Bronchus fibroblast of lung (primary cell): Measurements from ENCODE around the gene RXFP4. TPM values are rescaled to one million over a fixed set of nuclear protein-coding genes. Genes with fewer than 3 reads are reported as not detected.

Source experiments
- total RNA-seq: library from RNA; depleted of rRNA; stranded (reverse); fragments of >200 nt; gene quantifications from 2 replicates; pipeline ENCODE4 v1.2.3, GENCODE V29; 2015

Gene RXFP4, protein sequence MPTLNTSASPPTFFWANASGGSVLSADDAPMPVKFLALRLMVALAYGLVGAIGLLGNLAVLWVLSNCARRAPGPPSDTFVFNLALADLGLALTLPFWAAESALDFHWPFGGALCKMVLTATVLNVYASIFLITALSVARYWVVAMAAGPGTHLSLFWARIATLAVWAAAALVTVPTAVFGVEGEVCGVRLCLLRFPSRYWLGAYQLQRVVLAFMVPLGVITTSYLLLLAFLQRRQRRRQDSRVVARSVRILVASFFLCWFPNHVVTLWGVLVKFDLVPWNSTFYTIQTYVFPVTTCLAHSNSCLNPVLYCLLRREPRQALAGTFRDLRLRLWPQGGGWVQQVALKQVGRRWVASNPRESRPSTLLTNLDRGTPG
- not detected in 2 replicates for total RNA-seq

DNA sequence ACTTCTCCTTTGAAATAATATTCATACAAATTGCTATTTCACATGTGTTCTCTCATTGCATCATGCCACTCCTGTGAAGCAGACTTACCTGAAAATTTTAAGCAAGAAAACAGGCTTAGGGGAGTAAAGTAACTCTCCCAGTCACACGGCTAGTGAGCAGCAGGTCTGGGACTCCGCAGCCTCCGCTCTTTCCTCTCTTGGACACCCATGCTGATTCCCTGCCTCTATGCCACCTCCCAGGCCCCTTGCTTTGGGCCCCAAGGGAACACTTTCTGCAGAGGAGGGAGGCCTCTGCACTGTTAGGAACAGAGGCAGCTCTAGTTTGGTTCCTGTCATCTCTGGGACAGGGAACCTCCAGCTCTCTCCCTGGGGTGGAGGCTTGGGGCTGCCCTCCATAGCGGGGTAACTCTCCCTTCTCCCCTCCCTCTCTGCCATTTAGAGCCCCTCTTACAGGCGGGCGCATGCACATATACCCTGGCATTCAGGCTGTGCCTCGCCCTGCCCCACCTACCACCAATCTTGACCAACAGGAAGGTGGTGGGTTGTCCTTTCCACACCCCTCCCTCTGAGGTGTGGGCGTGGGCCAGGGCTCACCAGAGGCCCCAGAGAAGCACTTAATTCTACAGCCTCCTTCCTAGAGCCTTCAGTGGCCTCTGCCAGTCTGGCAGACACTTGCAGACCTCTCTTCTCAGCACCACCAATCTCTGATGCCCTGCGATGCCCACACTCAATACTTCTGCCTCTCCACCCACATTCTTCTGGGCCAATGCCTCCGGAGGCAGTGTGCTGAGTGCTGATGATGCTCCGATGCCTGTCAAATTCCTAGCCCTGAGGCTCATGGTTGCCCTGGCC, at the start of gene RXFP4:
Gene RXFP4 (plus strand): TSS at position 646 of the 852 bp plus-strand sequence. CDS start 72 bp downstream, at position 718.

DNA sequence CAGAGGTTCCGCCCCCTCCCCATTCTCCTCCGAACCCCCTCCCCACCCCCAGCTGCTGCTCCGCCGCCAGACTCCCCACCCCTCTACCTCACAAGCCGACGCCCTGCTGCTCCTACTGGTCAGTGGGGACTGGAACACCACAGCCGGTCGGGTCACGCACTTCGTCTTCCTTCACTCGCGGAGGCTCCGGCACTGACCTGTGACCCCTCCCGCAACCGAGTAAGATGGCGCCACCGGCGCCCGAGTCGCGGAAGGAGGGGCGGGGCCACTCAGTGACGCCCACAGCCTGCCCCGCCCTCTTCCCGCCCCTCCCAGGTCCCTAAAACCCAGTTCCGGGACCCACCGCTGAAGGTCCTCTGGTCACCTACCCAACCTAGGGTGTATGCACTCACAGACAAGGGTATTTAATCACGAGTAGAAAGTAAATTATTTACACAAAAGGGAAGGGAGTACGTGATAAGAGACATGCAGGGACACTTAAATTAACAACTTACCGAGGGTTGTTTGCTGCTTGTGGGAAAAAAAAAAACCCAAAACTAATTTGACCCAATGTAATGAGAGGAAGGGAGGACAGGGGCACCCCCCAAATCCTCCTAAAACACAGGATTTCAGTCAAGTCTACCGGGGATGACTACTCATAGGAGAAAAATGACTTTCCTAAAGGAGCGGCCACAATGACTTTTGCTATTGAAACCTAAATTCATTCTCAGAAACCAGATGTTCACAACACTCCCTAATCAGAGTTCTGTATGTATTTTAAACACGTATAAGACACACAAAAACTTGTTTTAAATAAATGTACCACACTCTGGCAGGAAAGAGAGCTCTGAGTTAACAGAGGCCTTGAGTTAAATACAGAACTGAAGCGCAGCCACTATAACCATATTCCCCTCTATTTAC, 30.0 kb upstream of the RXFP4 start, which contains the start of gene RIT1:
Gene RIT1 (minus strand): TSS at position 194 of the 900 bp plus-strand sequence. CDS start 588 bp downstream, outside the sequence.

DNA sequence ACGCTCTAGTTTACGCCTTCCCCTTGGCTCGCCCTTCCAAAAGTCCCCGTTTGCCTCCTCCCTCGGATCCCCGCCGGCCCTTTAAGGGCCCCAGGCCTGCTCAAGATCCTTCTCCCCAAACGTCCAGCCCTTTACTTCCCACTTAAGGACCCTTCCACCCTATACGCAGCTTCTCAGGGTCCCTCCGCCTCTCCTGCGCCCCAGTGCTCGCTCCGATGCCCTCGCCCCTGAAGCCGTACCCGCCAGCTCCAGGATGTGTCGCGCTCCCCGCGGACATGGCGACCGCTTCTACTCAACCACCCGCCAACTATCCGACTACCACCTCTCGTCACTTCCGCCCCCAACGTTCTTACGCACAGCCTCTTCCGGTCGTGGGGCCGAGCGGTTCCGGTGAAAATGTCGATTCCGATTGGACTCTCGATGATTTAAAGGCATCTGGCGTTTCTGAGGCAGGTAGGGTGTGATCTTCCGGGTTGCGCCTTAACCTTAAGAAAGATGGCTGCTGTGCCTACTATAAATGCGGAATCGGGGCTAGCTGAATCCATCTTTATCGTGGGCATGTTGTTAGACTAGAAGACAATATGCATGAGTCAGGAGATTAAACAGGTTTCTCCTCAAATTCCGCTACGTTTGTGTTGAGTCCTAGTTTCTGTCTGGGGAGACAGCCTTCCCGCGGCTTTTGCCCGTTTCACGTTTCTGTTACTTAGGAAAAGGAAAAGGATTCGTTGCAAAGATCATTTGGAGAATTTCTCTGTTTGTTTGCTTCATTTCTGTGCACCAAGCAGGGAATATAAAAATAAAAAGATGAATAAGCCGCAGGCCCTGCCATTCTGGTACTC, 7.1 kb upstream of the RXFP4 start, which contains the start of gene KHDC4:
Gene KHDC4 (minus strand): TSS at position 317 of the 839 bp plus-strand sequence. CDS start 40 bp downstream, at position 277.

DNA sequence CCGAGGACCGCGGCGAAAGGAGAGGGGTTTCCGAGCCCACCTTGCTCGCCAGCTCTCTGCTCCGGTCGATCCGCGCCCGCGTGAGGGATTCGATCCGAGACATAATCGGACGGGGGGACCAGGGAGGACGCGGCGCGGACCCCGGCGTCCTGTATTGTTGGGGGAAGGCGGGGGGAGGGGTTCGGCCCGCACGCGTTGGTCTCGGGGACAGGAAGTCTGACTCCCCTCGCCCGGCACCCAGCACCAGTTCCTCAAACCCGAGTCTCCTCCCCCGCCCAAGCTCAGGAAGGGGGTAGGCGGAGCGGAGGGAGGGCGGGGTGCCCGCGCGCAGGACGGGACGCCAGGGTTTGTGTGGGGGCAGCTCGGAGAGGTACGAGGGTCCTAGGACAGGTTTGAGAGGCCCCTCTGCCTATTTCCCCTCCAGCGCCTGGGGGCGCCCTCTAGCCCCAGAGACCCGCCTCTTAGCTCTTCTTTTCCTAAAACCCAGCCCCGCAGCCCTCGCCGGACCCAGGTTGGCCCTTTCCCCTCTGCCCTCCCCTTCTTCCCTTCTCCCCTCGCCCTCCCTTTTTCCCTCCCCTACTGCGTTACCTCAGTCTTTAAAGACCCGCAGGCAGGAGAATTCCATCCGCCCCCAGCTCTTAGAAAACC, 37.0 kb downstream of the RXFP4 start, which contains the start of gene ARHGEF2:
Gene ARHGEF2 (minus strand): TSS at position 223 of the 648 bp plus-strand sequence. CDS start 120 bp downstream, at position 103.

Other genes starting within 250 kb of the RXFP4 start
- 13.6 and 16.8 TPM in 2 replicates for gene GON4L, start 84.4 kb upstream of the RXFP4 start, total RNA-seq
- gene SYT11, start 82.1 kb upstream of the RXFP4 start, total RNA-seq, result 20.8 and 21.9 TPM in 2 replicates
- 7.9 and 12.2 TPM in 2 replicates for gene RIT1, start 30.3 kb upstream of the RXFP4 start, total RNA-seq
- gene KHDC4, start 7.2 kb upstream of the RXFP4 start, total RNA-seq, result 16.5 and 22.6 TPM in 2 replicates
- gene ARHGEF2, start 36.9 kb downstream of the RXFP4 start, total RNA-seq, result 130 and 152 TPM in 2 replicates
- gene SSR2, start 79.3 kb downstream of the RXFP4 start, total RNA-seq, result 431 and 503 TPM in 2 replicates
- gene UBQLN4, start 112.2 kb downstream of the RXFP4 start, total RNA-seq, result 17.3 and 17.4 TPM in 2 replicates
- 80.4 and 88.7 TPM in 2 replicates for gene LAMTOR2, start 113.1 kb downstream of the RXFP4 start, total RNA-seq
- gene RAB25, start 119.5 kb downstream of the RXFP4 start, total RNA-seq, result 0.15 TPM in 1 of 2 replicates, not detected in the other
- 5.1 and 6.2 TPM in 2 replicates for gene MEX3A, start 140.8 kb downstream of the RXFP4 start, total RNA-seq
- 888 and 901 TPM in 2 replicates for gene LMNA, start 173.1 kb downstream of the RXFP4 start, total RNA-seq
- 0.67 and 0.74 TPM in 2 replicates for gene SEMA4A, start 211.9 kb downstream of the RXFP4 start, total RNA-seq